Endodermal cell (in vitro differentiated cells): Measurements from ENCODE around the gene VMP1. TPM values are rescaled to one million over a fixed set of nuclear protein-coding genes. Genes with fewer than 3 reads are reported as not detected.

Experiments
- DNase-seq: peaks from one replicate; pipeline ENCODE4 v3.0.0-alpha.2; 2017
- H3K27ac ChIP-seq: 2 replicates; pipeline ENCODE4 v1.5.1; 2013; ENCODE audit warnings: mild to moderate bottlenecking, low read depth, low read length, moderate library complexity
- H3K27me3 ChIP-seq: 2 replicates; pipeline ENCODE4 v1.6.1; 2013; ENCODE audit warnings: mild to moderate bottlenecking, low read length, moderate library complexity; ENCODE audit not compliant: insufficient read depth, control insufficient read depth, poor library complexity, severe bottlenecking
- H3K36me3 ChIP-seq: 2 replicates; pipeline ENCODE4 v1.7.0; 2013; ENCODE audit warnings: mild to moderate bottlenecking, low read length, moderate library complexity; ENCODE audit not compliant: control insufficient read depth, insufficient read depth
- H3K4me1 ChIP-seq: one replicate; pipeline ENCODE4 v1.7.0; 2013; ENCODE audit warnings: low read length; ENCODE audit not compliant: control insufficient read depth, insufficient read depth
- H3K4me3 ChIP-seq: 2 replicates; pipeline ENCODE4 v1.5.1; 2013; ENCODE audit warnings: mild to moderate bottlenecking, low read length, moderate library complexity
- H3K9ac ChIP-seq: 2 replicates; pipeline ENCODE4 v1.6.1; 2013; ENCODE audit warnings: mild to moderate bottlenecking, low read length, moderate library complexity; ENCODE audit not compliant: poor library complexity, severe bottlenecking; ENCODE audit errors: extremely low read depth
- H3K9me3 ChIP-seq: 2 replicates; pipeline ENCODE4 v1.6.1; 2013; ENCODE audit warnings: mild to moderate bottlenecking, low read length, moderate library complexity; ENCODE audit not compliant: control insufficient read depth
- H3K27ac Mint-ChIP-seq: 2 replicates; pipeline ENCODE4 v1.8.0; 2020; ENCODE audit warnings: mixed read lengths
- H3K27me3 Mint-ChIP-seq: 2 replicates; pipeline ENCODE4 v1.8.0; 2021; ENCODE audit warnings: mild to moderate bottlenecking, mixed read lengths; ENCODE audit not compliant: insufficient read depth
- H3K36me3 Mint-ChIP-seq: 2 replicates; pipeline ENCODE4 v1.8.0; 2020; ENCODE audit warnings: low read depth, mixed read lengths
- H3K4me1 Mint-ChIP-seq: 2 replicates; pipeline ENCODE4 v1.8.0; 2020; ENCODE audit warnings: mixed read lengths
- H3K4me3 Mint-ChIP-seq: 2 replicates; pipeline ENCODE4 v1.8.0; 2020; ENCODE audit warnings: mild to moderate bottlenecking, moderate library complexity, mixed read lengths
- H3K9me3 Mint-ChIP-seq: 2 replicates; pipeline ENCODE4 v1.8.0; 2020; ENCODE audit warnings: mild to moderate bottlenecking, mixed read lengths
- WGBS, 2 experiments: methylation state at CpG; one replicate each; pipeline versions ENCODE4 v1.1.5 to v1.1.7; 2013; ENCODE audit warnings: missing lambda C conversion rate in 2 of 2, mixed read lengths in 1 of 2; ENCODE audit not compliant: insufficient coverage in 1 of 2, insufficient read length in 1 of 2; 5-methylcytosine and 5-hydroxymethylcytosine counted together
- total RNA-seq, 2 donors: library from RNA; stranded (reverse); fragmentation: NEBNext Ultra II Directional in 1 of 2; extraction: Animal tissue kit (Norgen Biotek cat#: 25700) in 1 of 2; gene quantifications; 2 replicates in 1 of 2; 3 replicates in 1 of 2; pipeline ENCODE4 v1.2.1, GENCODE V29; 2021
- TF ChIP-seq, protein P1 (sequence below): fragments of 200-600 bp; sonication (generic); conservative IDR thresholded peaks from 2 replicates; pipeline ENCODE4 v1.5.0; 2021; ENCODE audit warnings: antibody characterized with exemption, mild to moderate bottlenecking

Gene VMP1
- total RNA-seq, 2 donors from 2014 or later: 67.9 to 69.9 TPM

DNA sequence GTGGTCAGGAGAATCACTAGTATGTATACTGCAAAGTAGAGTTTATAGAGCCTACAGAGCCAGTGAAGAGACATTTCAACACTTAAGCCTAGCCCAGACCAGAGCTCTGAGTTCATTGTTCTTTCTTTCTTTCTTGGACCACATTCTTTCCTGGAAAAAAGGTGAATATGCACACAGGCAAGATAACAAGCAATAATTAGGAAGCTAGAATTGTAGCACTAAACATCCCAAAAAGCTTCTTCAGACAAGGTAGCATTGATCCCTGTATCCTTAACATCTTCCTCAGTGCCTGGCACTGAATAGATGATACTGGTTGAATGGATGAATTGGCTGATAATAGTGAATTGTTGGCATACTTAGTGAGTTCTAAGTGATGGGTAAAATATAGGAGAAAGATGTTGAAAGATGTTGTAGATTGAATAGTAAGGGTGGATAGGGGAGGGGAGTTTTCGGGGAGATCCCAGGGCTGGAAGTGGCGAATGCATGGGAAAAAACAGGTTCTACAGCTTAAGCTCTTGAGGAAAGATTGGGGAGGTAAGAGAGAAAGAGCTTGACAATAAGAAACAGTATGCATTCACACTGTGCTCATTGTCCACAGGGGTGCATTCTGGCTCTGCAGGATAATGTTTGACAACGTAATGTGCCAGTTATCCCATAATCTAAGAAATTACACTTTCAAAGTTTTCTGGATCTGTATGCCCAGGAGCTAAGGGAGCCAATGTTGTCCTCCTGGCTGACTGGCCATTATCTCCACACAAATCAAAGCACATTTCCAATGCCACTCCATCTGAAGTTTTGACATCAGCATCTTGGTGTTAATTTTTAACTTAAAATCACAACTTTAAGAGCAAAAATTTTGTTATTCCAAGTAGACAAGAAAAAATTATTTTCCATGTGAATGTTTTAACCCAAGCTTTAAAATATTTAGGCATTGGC lies 149.7 kb downstream of the VMP1 start:
- Mint-ChIP-seq H3K27ac (no peak overlapping the region), H3K4me1 (peaks cover 3% of the 10 kb centered on the region), H3K9me3 (no peaks in the 10 kb centered on the region), H3K27me3 (no peaks in the 10 kb centered on the region), H3K36me3 (peaks cover 20% of the 10 kb centered on the region), H3K4me3 (no peak overlapping the region)
- Histone ChIP-seq H3K9me3 (no peaks in the 10 kb centered on the region), H3K27ac (no peak overlapping the region), H3K27me3 (no peaks in the 10 kb centered on the region), H3K36me3 (peaks cover 12% of the 10 kb centered on the region), H3K4me1 (no peaks in the 10 kb centered on the region), H3K4me3 (no peak overlapping the region), H3K9ac (no peak overlapping the region)
- DNase-seq: peak; percentile 54
- WGBS, 2 experiments: 82 to 93% methylated on average over 3 of the region's 3 CpGs
- TF ChIP-seq, protein P1, sequence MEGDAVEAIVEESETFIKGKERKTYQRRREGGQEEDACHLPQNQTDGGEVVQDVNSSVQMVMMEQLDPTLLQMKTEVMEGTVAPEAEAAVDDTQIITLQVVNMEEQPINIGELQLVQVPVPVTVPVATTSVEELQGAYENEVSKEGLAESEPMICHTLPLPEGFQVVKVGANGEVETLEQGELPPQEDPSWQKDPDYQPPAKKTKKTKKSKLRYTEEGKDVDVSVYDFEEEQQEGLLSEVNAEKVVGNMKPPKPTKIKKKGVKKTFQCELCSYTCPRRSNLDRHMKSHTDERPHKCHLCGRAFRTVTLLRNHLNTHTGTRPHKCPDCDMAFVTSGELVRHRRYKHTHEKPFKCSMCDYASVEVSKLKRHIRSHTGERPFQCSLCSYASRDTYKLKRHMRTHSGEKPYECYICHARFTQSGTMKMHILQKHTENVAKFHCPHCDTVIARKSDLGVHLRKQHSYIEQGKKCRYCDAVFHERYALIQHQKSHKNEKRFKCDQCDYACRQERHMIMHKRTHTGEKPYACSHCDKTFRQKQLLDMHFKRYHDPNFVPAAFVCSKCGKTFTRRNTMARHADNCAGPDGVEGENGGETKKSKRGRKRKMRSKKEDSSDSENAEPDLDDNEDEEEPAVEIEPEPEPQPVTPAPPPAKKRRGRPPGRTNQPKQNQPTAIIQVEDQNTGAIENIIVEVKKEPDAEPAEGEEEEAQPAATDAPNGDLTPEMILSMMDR: no peak

DNA sequence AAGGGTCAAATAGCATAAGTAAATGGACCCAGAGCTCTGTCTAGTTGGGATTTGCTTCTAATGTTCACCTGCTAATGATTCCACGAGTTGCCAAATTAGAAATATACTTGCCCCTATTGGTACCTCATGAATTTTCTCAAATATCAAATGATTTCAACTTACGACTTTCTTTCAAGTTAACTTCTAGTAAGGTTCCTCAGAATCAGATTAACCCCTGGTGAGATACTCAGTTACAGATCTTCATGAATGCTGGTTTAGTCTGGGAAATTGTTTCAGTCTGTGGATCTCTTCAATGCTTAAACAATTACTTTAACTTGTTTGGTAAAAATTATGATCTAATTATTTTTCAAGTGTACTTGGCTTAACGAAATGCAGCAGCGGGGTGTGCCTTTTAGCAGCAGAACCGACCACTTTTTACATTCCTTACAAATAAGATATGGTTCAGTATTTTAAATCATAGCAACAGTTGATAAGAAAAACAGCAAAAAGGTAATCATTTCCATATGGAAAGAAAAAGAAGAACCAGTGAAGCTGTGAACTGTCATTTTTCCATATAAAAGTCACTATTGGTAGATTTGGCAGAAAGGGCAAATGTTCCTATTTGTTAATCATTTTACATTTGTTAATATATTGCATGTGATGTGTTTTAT lies 150.8 kb downstream of the VMP1 start:
- H3K27ac Mint-ChIP-seq: no peak overlapping the region
- H3K9me3 Mint-ChIP-seq: no peaks in the 10 kb centered on the region

DNA sequence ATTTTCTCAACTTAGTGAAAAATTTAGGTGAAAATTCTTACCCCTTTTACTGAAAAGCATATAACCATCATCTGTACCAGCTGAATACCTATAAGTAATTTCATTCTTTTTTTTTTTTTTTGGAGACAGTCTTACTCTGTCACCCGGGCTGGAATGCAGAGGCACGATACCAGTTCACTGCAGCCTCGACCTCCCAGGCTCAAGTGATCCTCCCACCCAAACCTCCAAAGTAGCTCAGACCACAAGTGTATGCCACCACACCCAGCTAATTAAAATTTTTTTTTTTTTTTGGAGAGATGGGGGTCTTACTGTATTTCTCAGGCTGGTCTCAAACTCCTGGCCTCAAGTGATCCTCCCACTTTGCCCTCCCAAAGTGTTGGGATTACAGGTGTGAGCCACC lies 151.5 kb downstream of the VMP1 start:
- H3K9me3 Mint-ChIP-seq: no peaks in the 10 kb centered on the region
- no peak for DNase-seq
- H3K4me1 Mint-ChIP-seq: peaks cover 3% of the 10 kb centered on the region
- H3K4me3 ChIP-seq: no peak overlapping the region
- H3K27ac Mint-ChIP-seq: no peak overlapping the region
- no peaks in the 10 kb centered on the region for H3K27me3 Mint-ChIP-seq
- no peak overlapping the region for H3K9ac ChIP-seq
- peaks cover 25% of the 10 kb centered on the region for H3K36me3 ChIP-seq
- 91% methylated on average over 3 of the region's 3 CpGs; no CpG with 5 or more reads in 1 of the 2 experiments for WGBS, 2 experiments
- H3K9me3 ChIP-seq: no peaks in the 10 kb centered on the region
- peaks cover 30% of the 10 kb centered on the region for H3K36me3 Mint-ChIP-seq
- H3K27me3 ChIP-seq: no peaks in the 10 kb centered on the region
- H3K4me3 Mint-ChIP-seq: no peak overlapping the region
- no peak overlapping the region for H3K27ac ChIP-seq
- TF ChIP-seq, protein P1: no peak
- no peaks in the 10 kb centered on the region for H3K4me1 ChIP-seq

More for the DNA sequence above, 150.8 kb downstream of the VMP1 start:
- Mint-ChIP-seq H3K27me3 (no peaks in the 10 kb centered on the region), H3K4me3 (no peak overlapping the region), H3K4me1 (peaks cover 3% of the 10 kb centered on the region), H3K36me3 (peaks cover 26% of the 10 kb centered on the region)
- 94 to 100% methylated on average over 1 to 5 of the region's 5 CpGs for WGBS, 2 experiments
- TF ChIP-seq, protein P1: no peak
- no peak for DNase-seq
- no peaks in the 10 kb centered on the region for H3K4me1 ChIP-seq
- H3K27ac ChIP-seq: no peak overlapping the region
- H3K9me3 ChIP-seq: no peaks in the 10 kb centered on the region
- H3K4me3 ChIP-seq: no peak overlapping the region
- H3K27me3 ChIP-seq: no peaks in the 10 kb centered on the region
- peaks cover 20% of the 10 kb centered on the region for H3K36me3 ChIP-seq
- H3K9ac ChIP-seq: no peak overlapping the region
